ENCODE results near the gene ARID1B.

DNA sequence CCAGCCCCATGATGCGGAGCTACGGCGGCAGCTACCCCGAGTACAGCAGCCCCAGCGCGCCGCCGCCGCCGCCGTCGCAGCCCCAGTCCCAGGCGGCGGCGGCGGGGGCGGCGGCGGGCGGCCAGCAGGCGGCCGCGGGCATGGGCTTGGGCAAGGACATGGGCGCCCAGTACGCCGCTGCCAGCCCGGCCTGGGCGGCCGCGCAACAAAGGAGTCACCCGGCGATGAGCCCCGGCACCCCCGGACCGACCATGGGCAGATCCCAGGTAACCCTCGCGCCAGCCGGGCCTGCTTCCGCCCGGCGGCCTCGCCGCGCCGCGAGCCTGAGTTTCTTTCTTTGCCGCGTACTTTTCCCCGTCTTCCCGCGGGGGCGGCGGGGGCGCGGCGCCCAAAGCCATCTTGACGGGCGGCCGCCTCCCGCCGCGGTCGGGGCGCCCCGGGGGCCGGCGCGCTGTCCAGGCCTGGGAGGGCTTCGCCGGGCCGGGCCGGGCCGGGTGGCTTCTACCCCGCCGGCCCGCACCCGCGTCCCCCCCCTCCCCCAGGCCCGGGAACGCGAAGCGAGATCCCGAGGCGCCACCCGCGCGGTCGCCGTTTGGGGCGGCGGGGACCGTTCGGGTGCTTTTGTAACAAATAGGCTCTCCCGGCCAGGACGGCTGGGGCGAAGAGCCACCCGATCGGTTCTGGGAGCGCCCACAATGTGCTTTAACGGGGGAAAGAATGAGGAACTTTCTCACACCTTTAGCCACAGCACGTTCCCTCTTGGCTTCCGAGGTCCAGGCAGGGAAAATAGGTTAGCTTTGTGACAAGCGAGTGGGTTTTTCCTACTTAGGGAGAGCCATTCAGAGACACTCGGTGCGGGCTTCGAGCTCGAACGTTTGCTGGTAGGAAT lies 2.3 kb downstream of the ARID1B start:
- TF ChIP-seq GATA2 (IDR thresholded peaks at IDR 0.05; ENCODE audit: low read depth, low read length), result no peak
- no peak for TF ChIP-seq GATA3 (IDR thresholded peaks at IDR 0.05; ENCODE audit: low read depth, low read length)
